GM19463 (cell line): ENCODE data around the gene PCDHGA8.
"Not testable (repeated sequence)": the region's sequence is repeated elsewhere in the genome, so short reads cannot be mapped to it uniquely, and the experiment has no call there.

Experiments
- ATAC-seq: cut with Tn5 transposase; IDR thresholded peaks from one replicate; pipeline ENCODE4 v1.9.1; 2021; ENCODE audit warnings: mild to moderate bottlenecking, moderate library complexity; ENCODE audit not compliant: unreplicated experiment

Gene PCDHGA8

GRCh38 chr5:141369994-141370848 is 22.2 kb upstream of the PCDHGA8 start, which contains the start of gene PCDHGB3:
Gene PCDHGB3, plus strand, starts transcription at chr5:141370242. Its CDS starts 153 bp downstream, at chr5:141370395.
- peak; percentile 97 for ATAC-seq

- no peak for ATAC-seq
These were observed 20.6 kb upstream of the PCDHGA8 start for GRCh38 chr5:141371572-141372475.

- ATAC-seq: no peak
These were observed 18.6 kb upstream of the PCDHGA8 start, which contains the start of gene PCDHGA6 for GRCh38 chr5:141373673-141374317. Gene PCDHGA6, plus strand, starts transcription at chr5:141373891. Its CDS starts 193 bp downstream, at chr5:141374084.

- no peak for ATAC-seq
These were observed 17.8 kb upstream of the PCDHGA8 start for GRCh38 chr5:141374627-141375026.

- not testable (repeated sequence) for ATAC-seq
These were observed 16.8 kb upstream of the PCDHGA8 start for GRCh38 chr5:141375444-141376155.

- ATAC-seq: no peak
These were observed 9.8 kb upstream of the PCDHGA8 start, which contains the start of gene PCDHGA7 for GRCh38 chr5:141382469-141383294. Gene PCDHGA7, plus strand, starts transcription at chr5:141382742. Its CDS starts 158 bp downstream, at chr5:141382900.

GRCh38 chr5:141383345-141383744 is 9.1 kb upstream of the PCDHGA8 start:
- ATAC-seq: no peak

- ATAC-seq: no peak
These were observed 7.8 kb upstream of the PCDHGA8 start for GRCh38 chr5:141384471-141385267.

- ATAC-seq: peak; percentile 56
These were observed 4.7 kb upstream of the PCDHGA8 start, which contains the start of gene PCDHGB4 for GRCh38 chr5:141387557-141388311. Gene PCDHGB4, plus strand, starts transcription at chr5:141387698. Its CDS starts 187 bp downstream, at chr5:141387885.

- ATAC-seq: no peak
These were observed 3.8 kb upstream of the PCDHGA8 start for GRCh38 chr5:141388661-141389060.

GRCh38 chr5:141389153-141390042 is 3.0 kb upstream of the PCDHGA8 start:
- ATAC-seq: no peak

GRCh38 chr5:141393267-141393666 is 834 bp downstream of the PCDHGA8 start:
- no peak for ATAC-seq

GRCh38 chr5:141394401-141395187 is 2.2 kb downstream of the PCDHGA8 start:
- not testable (repeated sequence) for ATAC-seq

- peak; percentile 99 for ATAC-seq
These were observed 5.5 kb downstream of the PCDHGA8 start, which contains the start of gene PCDHGB5 for GRCh38 chr5:141397756-141398551. Gene PCDHGB5, plus strand, starts transcription at chr5:141397947. Its CDS starts 181 bp downstream, at chr5:141398128.

GRCh38 chr5:141398608-141399007 is 6.2 kb downstream of the PCDHGA8 start:
- ATAC-seq: no peak
